ENCODE data around the gene ABITRAM. TPM values are rescaled to one million over a fixed set of nuclear protein-coding genes. Genes with fewer than 3 reads are reported as not detected.
A peak's percentile ranks its signal among the peaks of the same experiment; 100 is the strongest.

ABITRAM gene
- total RNA-seq, 1 experiment from 2014 or later, result 10.9 TPM

GRCh38 chr9:108953983-108954574 lies 19.9 kb downstream of the ABITRAM start:
- H3K4me2 ChIP-seq (ENCODE audit: insufficient read depth, insufficient read length, low read length), result no peak overlapping the region
- H4K20me1 ChIP-seq (ENCODE audit: control insufficient read depth, insufficient read depth, insufficient read length), result no peaks in the 10 kb centered on the region
- H4K8ac ChIP-seq (replicated peaks; ENCODE audit: insufficient read length, low read depth, low read length), result no peak overlapping the region
- Mint-ChIP-seq H3K4me3 (no peak overlapping the region), H3K27ac (no peak overlapping the region), H3K36me3 (ENCODE audit: insufficient read depth in 1 of 3, low read depth in 3 of 3) (peaks cover 2 to 9% (median 9%) of the 10 kb centered on the region in 3 experiments), H3K27me3 (ENCODE audit: low read depth) (no peaks in the 10 kb centered on the region), H3K9me3 (no peaks in the 10 kb centered on the region), H3K4me1 (no peaks in the 10 kb centered on the region)
- no peaks in the 10 kb centered on the region for H3K23me2 ChIP-seq (ENCODE audit: insufficient read length, low read depth, low read length, poor library complexity, severe bottlenecking)
- DNase-seq, result no peak
- H3K9me3 ChIP-seq (ENCODE audit: control insufficient read depth, low read depth, low read length), result no peaks in the 10 kb centered on the region
- no CpG with 5 or more reads among the region's 3 CpGs for WGBS (ENCODE audit: extremely low coverage, insufficient read length, low lambda C conversion rate)
- no peak overlapping the region for H3K14ac ChIP-seq (ENCODE audit: insufficient read depth, low read length)
- no peak overlapping the region for H2BK120ac ChIP-seq (ENCODE audit: low read depth, low read length, poor library complexity, severe bottlenecking)
- no peak overlapping the region for H2BK15ac ChIP-seq (ENCODE audit: low read depth, low read length)
- H4K91ac ChIP-seq (ENCODE audit: insufficient read length, low read depth, low read length), result no peak overlapping the region
- H3K23ac ChIP-seq (ENCODE audit: insufficient read length, low read depth, low read length), result no peak overlapping the region
- no peak overlapping the region for H2AFZ ChIP-seq (ENCODE audit: low read length)
- no peak overlapping the region for H4K5ac ChIP-seq (ENCODE audit: insufficient read length, low read depth, low read length)
- no peak overlapping the region for H3K27ac ChIP-seq (ENCODE audit: insufficient read length, low read depth, low read length)
- no peak overlapping the region for H2BK12ac ChIP-seq (ENCODE audit: insufficient read length, low read depth, low read length)
- TF ChIP-seq, protein P1, sequence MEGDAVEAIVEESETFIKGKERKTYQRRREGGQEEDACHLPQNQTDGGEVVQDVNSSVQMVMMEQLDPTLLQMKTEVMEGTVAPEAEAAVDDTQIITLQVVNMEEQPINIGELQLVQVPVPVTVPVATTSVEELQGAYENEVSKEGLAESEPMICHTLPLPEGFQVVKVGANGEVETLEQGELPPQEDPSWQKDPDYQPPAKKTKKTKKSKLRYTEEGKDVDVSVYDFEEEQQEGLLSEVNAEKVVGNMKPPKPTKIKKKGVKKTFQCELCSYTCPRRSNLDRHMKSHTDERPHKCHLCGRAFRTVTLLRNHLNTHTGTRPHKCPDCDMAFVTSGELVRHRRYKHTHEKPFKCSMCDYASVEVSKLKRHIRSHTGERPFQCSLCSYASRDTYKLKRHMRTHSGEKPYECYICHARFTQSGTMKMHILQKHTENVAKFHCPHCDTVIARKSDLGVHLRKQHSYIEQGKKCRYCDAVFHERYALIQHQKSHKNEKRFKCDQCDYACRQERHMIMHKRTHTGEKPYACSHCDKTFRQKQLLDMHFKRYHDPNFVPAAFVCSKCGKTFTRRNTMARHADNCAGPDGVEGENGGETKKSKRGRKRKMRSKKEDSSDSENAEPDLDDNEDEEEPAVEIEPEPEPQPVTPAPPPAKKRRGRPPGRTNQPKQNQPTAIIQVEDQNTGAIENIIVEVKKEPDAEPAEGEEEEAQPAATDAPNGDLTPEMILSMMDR (conservative IDR thresholded peaks at IDR 0.05), result peak; percentile 73
- H3K79me2 ChIP-seq (ENCODE audit: insufficient read depth, low read length), result no peaks in the 10 kb centered on the region
- no peak overlapping the region for H2BK20ac ChIP-seq (ENCODE audit: low read depth, low read length, poor library complexity, severe bottlenecking)
- no peak overlapping the region for H3K4ac ChIP-seq (ENCODE audit: low read depth, low read length)
- no peaks in the 10 kb centered on the region for H3K79me1 ChIP-seq (ENCODE audit: insufficient read depth, low read depth, low read length, poor library complexity, severe bottlenecking)
- no peak overlapping the region for H3K56ac ChIP-seq (ENCODE audit: insufficient read length, low read depth, low read length)
- no peaks in the 10 kb centered on the region for H3K4me1 ChIP-seq (ENCODE audit: insufficient read depth, low read length)
- no peak overlapping the region for H3K18ac ChIP-seq (ENCODE audit: insufficient read length, low read depth, low read length)
- no peaks in the 10 kb centered on the region for H3K27me3 ChIP-seq (ENCODE audit: insufficient read depth, low read length)
- no peak overlapping the region for H3K9ac ChIP-seq (ENCODE audit: extremely low read depth, insufficient read length, low read length)
- H2AK5ac ChIP-seq (ENCODE audit: insufficient read length, low read length), result no peak overlapping the region
- H3T11ph ChIP-seq (ENCODE audit: low read length), result no peak overlapping the region
- H2BK5ac ChIP-seq (ENCODE audit: insufficient read length, low read length), result no peak overlapping the region
